ENCODE measurements around the gene ENPP5.

Gene ENPP5, protein sequence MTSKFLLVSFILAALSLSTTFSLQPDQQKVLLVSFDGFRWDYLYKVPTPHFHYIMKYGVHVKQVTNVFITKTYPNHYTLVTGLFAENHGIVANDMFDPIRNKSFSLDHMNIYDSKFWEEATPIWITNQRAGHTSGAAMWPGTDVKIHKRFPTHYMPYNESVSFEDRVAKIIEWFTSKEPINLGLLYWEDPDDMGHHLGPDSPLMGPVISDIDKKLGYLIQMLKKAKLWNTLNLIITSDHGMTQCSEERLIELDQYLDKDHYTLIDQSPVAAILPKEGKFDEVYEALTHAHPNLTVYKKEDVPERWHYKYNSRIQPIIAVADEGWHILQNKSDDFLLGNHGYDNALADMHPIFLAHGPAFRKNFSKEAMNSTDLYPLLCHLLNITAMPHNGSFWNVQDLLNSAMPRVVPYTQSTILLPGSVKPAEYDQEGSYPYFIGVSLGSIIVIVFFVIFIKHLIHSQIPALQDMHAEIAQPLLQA

DNA sequence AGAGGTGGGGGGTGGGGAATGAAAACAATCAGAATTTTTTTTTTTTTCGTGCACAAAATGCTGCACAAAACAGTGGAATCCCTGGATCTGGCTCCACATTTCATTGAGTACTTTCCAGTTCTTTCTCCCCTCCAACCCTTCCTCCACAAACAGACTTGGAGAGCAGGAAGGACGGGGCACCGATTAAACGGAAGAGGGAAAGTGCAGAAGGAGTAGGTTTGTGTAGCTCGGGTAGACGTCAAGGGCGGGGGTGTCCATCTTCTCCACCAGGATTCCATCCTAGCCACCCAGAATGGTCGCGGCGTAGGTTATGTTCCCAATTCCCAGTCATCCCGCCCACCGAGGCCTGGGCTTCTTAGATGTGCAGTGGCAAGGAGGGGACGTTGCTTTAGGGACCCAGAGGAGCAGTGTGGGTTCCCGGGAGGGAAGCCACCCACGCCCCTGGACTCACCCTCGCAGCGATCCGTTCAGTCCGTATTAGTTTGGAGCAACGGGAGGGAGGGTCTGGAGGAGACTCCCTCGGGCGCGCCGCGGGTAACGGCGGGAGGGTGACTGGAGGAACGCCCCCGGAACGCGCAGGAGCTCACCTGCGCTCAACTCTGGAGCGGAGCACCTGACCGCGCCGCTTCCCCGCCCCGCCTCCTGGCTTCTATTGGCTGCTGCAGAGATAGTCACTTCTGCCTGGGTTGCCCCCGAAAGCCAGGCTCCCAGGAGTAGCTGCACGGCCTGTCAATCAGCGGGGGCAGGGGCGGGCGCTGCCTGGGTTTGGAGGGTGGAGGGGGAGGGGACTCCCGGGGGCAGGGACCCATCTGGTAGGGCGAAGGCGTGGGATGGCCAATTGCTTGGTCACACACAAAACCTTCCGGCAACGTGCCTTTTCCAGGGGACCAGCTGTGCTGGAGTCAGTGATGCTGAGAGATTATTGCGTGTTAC is at the start of gene ENPP5:
TSS of gene ENPP5 (minus strand) at position 624 of the 933 bp plus-strand sequence. CDS start 2,718 bp downstream, outside the sequence.
- peak; percentile 57 to 61 for DNase-seq (ENCODE audit: low read depth in 2 of 2)

DNA sequence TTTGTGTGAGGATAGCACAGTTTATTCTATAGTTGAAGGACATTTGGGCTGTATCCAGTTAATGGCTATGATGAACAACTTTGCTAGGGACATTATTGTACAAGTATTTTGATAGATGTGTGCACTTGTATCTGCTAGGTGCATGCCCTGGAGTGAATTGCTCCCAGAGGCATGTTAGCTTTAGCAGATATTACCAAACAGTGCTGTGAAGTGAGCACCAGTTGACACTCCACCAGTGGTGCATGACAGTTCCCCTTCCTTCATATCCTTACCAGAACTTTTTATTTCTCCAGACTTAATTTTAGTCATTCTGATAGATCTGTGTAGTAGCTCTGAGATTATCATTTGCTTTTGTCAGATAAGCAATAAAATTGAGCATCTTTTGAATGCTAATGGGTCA is 48.9 kb upstream of the ENPP5 start:
- DNase-seq (ENCODE audit: low read depth in 2 of 2): no peak

DNA sequence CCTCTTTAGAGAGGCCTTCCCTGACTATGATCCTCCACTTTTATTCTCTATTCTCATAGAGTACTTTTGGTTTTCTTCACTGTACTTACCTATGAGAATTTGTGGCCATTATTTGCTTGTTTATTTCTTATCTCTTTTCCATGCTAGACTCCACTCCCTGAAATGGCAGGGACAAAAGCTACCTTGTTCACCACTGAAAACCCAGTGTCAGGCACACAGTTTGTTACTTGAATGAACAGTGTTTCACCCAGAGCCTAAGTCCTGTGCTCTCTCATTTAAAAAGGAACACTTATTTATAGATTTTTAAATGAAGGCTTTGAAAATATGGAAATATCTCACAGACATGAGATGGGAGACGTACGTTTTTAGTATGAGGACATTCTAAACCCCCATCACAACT is 47.7 kb upstream of the ENPP5 start:
- DNase-seq (ENCODE audit: low read depth in 2 of 2): no peak

DNA sequence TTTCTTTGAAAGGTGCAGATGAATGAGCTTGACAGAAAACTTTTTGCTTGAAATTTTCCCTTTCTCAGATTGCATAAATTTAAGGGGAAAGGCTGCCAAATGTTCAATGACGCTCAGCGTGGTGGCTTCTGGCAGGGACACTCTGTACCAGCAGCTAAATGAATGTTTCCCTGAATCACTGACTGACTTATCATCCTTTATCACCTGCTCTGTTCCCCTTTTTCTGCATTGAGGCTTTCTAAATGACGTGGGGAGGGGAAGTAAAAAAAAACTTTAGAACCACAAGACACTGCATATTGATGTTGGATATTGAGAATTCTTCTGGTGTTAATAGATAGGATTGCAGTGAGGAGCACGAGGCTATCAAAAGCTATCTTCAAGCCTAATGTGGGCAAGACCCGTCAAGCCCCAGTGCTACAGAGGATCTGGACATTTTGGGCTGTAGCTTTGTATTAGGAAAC is 46.9 kb upstream of the ENPP5 start:
- no peak for DNase-seq (ENCODE audit: low read depth in 2 of 2)

DNA sequence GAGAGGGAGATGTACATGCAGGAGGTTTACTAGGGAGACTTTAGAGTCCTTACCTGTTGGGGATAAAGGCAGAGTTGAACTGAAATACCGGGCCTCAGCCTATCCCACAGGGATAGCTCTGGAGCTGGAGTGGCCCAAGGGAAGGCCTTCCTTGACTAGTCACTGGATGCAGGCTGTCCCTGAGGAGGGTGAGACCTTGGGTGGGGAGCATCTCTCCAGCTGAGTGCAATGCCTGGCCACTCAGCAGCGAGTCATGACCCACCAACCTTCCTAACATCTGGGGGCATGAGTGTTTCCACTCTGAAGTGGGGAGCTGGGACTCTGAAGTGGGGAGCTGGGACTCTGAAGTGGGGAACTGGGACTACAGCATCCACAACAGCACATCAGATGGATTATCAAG is 46.1 kb upstream of the ENPP5 start:
- no peak for DNase-seq (ENCODE audit: low read depth in 2 of 2)

DNA sequence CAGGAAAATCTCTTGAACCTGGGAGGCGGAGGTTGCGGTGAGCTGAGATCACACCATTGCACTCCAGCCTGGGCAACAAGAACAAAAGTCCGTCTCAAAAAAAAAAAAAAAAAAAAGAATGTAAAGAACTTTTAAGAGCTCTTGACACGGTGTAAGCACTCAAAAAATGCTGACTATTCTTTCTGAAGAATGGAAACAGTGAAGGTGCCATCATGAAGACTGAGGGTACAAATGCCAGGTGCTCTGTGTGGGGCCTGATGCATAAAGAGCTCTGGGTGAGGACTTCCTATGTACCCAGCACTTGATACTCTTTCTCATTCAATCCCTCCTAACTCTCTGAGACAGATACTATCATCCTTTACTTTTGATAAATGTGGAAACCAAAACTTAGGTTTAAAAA is 45.0 kb upstream of the ENPP5 start:
- no peak for DNase-seq (ENCODE audit: low read depth in 2 of 2)

DNA sequence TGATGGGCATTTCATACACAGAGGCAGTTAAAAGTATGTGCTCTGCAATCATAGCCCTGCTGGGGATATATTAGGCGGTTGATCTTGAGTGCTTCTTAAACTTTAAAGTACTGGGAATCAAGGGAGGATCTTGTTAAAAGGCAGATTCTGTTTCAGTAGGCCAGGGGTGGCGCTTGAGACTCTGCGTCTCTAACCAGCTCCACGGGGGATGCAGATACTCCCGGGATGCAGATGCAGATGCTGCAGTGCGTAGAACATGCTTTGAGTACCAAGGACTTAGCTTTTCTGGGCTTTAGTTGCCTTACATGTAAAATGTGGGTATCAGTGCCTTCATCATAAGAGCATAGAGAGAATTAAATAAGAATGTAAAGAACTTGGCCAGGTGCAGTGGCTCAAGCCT is 44.4 kb upstream of the ENPP5 start:
- DNase-seq (ENCODE audit: low read depth in 2 of 2): no peak

DNA sequence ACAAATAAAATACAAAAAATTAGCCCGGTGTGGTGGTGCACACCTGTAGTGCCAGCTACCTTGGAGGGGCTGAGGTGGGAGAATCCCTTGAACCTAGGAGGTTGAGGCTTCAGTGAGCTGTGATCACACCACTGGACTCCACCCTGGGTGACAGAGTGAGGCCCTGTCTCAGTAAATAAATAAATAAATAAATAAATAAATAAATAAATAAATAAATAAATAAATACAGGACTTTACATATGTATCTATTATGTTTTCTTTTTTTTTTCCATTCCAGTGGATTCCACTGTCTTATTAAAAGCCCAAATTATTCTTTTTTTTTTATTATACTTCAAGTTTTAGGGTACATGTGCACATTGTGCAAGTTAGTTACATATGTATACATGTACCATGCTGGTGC is 41.1 kb upstream of the ENPP5 start:
- no peak for DNase-seq (ENCODE audit: low read depth in 2 of 2)

DNA sequence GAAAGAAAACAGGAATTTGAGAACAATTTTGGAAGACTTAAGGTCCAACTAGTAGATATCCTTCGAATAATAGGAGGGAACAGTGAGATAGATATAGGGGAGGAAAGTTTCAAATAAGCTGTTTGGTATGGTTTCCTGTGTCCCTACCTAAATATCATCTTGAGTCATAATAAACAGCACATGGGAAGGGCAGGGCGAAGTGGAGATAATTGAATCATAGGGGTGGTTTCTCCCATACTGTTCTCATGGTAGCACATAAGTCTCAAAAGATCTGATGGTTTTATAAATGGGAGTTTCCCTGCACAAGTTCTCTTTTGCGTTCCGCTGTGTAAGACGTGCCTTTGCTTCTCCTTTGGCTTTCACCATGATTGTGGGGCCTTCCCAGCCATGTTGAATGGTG is 39.5 kb upstream of the ENPP5 start:
- DNase-seq (ENCODE audit: low read depth in 2 of 2): no peak

DNA sequence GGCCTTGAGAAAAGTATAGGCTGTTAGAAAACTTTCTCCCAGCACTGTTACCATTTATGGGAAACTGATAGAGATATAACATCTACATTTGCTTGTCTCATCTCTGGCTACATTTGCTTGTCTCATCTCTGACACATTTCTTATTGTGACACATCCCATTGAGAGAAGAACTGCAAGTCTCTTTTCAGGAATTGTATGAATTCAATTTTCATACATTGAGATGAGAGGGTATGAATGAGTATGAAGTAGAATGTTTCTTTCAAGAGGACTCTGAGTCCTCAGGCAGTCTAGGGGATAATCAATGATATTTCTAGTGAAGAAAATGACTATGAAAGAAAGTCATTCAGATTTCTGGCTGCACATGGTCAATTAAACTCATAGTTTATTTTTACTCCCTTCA is 37.5 kb upstream of the ENPP5 start:
- no peak for DNase-seq (ENCODE audit: low read depth in 2 of 2)

DNA sequence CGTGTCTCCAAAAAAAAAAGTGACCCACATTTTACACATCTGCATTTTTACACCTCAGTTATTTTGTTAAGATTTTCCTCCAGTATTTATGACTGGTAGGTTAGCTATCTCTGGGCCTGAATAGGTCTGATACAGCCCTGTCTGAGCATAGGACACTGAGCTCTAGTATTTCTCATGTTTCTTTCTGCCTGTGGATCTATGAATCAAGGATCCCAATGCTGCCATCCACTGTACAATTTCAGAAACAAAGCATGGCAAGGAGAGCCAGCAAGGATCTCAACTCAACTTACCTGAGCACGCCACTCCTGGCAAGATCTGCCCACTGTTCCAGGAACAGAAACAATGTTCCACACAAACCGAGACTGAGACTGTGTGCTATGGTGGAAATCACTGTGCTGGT is 36.4 kb upstream of the ENPP5 start:
- no peak for DNase-seq (ENCODE audit: low read depth in 2 of 2)

DNA sequence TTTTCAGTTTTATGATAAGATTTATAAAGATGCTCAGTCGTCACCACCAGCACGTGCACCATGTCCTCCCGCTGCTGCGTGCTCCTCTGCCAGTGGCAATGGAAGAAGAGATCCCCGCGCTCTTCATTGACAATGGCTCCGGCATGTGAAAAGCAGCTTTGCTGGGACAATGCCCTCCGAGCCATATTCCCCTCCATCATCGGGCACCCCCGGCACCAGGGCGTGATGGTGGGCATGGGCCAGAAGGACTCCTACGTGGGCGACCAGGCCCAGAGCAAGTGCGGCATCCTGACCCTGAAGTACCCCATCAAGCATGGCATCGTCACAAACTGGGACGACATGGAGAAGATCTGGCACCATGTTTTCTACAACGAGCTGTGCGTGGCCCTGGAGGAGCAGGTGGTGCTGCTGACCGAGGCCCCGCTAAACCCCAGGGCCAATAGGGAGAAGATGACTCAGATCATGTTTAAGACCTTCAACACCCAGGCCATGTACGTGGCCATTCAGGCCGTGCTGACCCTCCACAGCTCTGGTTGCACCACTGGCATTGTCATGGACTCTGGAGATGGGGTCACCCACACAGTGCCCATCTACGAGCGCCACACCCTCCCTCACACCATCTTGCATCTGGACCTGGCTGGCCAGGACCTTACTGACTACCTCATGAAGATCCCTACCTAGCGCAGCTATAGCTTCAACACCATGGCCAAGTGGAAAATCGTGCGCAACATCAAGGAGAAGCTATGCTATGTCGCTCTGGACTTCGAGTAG is 34.3 kb upstream of the ENPP5 start:
- DNase-seq (ENCODE audit: low read depth in 2 of 2): no peak

DNA sequence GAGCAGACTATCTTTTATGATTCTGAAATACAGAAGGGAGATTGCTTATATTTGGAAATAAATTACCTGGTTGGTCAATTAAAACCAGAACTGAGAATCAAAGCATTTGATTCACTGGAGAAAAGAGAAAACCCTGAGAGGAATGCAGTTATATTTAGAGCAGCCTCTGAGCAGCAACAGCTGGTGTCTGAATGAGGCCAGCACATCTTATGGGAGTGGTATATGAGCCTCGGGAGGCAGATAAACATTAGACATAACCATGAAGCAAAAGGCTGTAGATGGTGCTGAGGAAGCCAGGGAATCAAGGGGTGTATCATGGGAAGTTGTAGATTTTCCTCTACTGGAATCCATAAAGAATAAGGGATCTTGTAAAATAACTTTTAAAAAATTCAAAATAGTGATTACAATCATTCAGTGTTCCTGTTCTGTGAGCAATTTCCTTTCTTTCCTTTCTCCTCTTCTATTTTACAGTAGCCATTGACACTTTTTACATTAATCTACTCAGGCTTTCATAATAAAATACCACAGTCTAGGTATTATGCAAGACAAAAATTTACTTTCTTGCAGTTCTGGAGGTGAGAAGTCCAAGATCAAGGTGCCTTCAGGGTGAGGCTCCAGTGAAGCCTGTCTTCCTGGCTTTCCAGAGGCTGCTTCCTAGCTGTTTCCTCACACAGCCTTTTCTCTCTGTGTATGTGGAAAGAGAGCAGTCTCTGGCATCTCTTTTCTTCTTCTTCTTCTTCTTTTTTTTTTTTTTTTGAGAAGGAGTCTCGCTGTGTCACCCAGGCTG is 32.8 kb upstream of the ENPP5 start:
- DNase-seq (ENCODE audit: low read depth in 2 of 2): no peak

DNA sequence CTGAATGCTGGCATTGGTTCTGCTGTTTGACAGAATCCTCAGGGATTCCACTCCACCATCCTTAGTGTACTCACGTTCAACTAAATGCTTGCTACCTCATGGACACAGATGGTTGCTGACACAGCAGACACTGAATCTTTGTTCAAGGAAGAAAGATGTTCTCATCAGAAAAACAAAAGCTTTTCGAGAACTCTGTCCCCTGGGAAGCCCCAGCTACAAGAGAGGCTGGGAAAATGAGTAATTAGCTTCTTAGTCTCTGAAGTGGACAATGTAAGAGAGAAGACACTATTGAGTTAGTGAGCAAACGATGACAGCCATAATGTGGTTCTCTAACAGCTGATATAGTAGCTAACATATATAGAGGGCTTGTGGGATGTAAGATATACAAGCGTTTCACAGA is 30.9 kb upstream of the ENPP5 start:
- no peak for DNase-seq (ENCODE audit: low read depth in 2 of 2)

DNA sequence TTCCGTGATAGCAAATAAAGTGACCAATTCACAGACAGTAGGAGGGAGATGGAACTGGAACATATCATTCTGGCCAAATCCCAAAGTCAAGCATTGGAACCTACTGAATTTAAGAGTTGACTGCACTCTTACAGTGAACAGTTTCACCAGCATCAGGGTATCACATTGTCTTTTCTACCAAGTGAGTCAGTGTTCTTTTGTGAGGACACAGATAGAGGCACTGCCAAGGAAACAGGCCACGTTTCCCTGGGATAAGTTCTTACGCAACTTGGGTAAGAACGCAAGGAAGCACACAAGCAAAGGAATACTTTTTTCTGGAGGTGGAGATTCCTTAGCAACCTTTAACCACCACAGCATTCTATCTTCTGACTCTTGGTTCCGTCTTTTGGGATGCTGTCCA is 28.6 kb upstream of the ENPP5 start:
- no peak for DNase-seq (ENCODE audit: low read depth in 2 of 2)

DNA sequence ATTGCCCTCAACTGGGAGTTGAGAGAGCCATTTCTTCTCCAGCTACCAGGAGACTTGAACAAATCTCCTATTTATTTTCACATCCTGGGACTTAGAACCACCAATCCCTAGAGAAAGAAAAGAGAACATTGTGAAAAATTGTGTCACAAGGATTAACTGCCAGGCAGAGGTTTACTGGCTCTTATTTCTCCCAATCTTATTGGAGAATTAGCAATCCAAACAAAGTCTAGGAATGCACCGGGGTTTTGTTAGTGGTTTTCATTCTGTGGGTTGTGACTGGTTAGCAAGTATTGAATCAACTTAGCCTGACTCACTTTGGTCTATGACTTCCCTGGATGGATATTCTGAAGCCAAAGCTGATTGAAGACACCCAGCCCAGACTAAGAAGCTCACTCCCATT is 21.2 kb upstream of the ENPP5 start:
- no peak for DNase-seq (ENCODE audit: low read depth in 2 of 2)

DNA sequence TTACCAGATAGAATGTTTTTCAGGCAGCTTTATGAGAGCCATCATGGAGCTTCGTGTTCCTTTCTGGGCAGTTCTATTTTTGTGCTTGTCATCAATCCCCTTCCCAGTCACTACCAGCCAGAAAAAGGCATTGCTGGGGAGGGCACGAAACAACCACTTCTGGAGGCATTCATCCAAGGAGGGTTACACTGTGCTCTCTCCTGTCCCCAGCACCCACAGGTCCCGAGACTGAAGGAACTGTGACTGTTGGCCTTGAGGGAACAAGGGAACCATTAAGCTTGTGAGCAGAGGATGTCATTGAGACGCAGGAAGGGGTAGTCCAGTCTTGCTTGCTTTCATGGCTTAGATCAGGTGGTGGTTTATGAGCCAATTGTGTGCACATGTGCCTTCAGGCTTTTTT is 20.1 kb upstream of the ENPP5 start:
- no peak for DNase-seq (ENCODE audit: low read depth in 2 of 2)

DNA sequence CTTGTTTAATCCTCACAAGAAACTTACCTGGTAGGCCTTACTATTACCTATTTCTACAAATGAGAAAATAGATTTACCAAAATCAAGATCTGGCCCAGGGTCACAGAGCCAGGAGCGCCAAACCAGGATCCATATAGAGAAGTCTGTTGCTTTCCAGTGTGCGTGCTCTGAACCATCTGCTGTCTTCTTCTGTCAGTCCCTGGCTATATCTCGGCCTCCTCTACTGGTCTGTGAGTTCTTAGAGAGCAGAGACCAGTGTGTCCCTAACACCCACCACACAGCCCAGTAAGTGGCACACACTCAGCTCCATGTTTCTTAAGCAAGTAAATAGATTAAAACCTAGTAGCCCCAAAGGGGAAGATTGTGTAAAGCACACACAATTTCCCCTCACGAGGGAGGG is 18.9 kb upstream of the ENPP5 start:
- DNase-seq (ENCODE audit: low read depth in 2 of 2): no peak

DNA sequence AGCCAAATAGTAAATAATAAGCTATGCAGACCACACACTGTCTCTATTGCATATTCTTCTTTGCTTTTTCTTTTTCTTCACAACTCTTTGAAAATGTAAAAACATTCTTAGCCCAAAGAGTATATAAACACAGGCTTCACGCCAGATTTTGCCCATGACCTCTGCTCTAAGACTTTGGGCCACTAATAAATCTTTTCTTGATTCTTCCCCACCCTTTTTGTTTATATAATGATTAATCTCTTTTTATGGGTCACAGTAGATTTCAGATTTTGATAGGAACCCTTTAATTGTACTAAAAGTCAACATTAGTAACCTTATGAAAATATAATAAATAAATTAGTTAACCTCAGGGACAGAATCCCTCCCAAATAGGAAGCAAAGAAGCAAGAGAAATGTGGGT is 15.8 kb upstream of the ENPP5 start:
- DNase-seq (ENCODE audit: low read depth in 2 of 2): no peak

DNA sequence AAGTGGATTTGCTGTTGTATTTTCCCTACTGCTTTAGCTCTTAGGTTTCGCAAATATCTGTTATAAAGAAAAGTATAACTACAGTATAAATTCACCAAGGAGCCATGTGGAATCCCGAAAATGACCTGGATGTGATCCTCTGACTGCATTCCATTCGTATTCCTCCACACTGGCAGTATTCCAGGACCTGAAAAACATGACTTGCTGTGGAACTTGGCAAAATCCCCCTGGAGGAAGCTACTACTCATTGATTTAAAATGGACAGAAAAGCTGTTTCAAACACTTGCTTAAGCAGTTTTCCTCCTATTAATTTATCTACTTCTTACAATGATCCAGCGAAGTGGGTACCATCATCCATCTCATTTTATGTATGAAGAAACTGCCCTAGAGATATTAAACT is 13.3 kb upstream of the ENPP5 start:
- no peak for DNase-seq (ENCODE audit: low read depth in 2 of 2)

DNA sequence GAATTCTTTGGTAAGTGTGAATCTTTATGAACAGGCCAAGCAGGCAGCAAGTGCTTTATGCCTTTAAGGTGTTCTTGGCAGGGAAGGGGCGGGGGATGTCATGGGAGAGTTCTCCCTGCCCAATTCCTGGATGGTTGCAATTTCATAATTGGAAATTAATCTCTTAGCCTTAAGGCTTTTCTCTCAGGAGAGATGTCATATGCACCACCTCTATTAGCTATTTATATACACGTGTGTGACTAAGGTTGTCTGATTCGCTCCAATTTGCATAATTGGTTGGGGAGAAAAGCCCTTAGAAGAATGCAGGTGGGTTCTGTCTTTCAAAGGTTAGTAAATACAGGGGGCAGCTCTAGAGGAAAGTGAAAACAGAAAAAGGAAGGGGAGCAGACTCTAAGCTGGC is 5.2 kb upstream of the ENPP5 start:
- no peak for DNase-seq (ENCODE audit: low read depth in 2 of 2)
